Stimulated activated CD4-positive, alpha-beta T cell treated with anti-CD3 and anti-CD28 coated beads, TNF-alpha, amount 100 ng/mL, for 48 hours (primary cell): Measurements from ENCODE around the gene DNAAF5.
"Not testable (repeated sequence)": the region's sequence is repeated elsewhere in the genome, so short reads cannot be mapped to it uniquely, and the experiment has no call there.

ENCODE experiments used
- DNase-seq, 3 donors: peaks; one replicate each; pipeline ENCODE4 v3.0.0-alpha.2; 2020; ENCODE audit warnings: low read depth in 3 of 3

The DNAAF5 gene

GRCh38 chr7:730501-731439 lies 4.3 kb downstream of the DNAAF5 start:
- no peak for DNase-seq

- DNase-seq, result no peak
These were observed 5.1 kb downstream of the DNAAF5 start for GRCh38 chr7:731440-732085.

DNA sequence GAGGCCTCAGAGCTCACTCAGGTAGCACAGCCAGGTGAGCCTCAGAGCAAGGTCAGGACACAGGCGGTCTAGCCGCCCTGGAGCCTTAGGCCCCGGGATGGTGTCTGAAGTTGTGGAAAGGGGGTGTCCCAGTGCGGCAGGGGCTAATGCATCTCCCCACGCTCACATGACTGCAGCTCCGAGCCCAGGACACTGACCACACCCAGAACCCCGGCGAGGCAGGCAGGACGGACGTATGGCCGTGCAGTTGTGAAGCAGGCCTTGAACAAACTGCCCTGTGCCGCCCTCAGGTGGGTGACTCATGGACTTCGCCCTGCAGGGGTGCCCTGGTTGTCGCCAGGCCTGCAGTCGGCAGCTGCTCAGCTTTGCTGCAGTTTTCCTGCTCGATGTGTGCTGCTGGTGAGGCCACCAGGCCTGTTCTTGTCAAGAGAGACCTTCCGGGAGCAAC lies 5.6 kb downstream of the DNAAF5 start:
- DNase-seq, result no peak

GRCh38 chr7:732556-732955 lies 6.1 kb downstream of the DNAAF5 start:
- DNase-seq, result no peak

GRCh38 chr7:734214-734613 lies 7.7 kb downstream of the DNAAF5 start:
- DNase-seq, result no peak

DNA sequence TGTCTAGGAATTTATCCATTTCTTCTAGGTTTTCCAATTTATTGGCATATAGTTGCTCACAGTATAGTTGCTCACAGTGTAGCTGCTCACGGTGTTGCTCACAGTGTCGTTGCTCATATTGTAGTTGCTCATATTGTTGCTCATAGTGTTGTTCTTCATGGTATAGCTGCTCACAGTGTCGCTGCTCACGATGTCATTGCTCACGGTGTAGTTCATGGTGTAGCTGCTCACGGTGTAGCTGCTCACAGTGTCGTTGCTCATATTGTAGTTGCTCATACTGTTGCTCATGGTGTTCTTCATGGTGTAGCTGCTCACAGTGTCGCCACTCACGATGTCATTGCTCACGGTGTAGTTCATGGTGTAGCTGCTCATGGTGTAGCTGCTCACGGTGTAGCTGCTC lies 8.3 kb downstream of the DNAAF5 start:
- DNase-seq, result no peak

DNA sequence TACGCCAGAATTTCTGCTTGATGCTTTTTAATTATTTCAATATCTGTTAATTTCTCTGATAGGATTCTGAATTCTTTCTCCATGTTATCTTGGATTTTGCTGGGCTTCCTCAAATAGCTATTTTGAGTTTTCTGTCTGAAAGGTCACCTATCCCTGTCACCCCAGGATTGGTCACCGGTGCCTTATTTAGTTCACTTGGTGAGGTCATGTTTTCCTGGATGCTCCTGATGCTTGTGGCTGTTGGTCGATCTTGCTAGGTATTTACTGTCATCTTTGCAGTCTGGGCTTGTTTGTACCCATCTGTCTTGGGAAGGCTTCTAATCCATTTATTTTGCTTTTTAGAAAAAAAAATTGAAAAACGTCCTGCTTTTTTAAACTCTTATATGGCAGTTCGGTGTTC lies 11.7 kb downstream of the DNAAF5 start:
- DNase-seq, result no peak

DNA sequence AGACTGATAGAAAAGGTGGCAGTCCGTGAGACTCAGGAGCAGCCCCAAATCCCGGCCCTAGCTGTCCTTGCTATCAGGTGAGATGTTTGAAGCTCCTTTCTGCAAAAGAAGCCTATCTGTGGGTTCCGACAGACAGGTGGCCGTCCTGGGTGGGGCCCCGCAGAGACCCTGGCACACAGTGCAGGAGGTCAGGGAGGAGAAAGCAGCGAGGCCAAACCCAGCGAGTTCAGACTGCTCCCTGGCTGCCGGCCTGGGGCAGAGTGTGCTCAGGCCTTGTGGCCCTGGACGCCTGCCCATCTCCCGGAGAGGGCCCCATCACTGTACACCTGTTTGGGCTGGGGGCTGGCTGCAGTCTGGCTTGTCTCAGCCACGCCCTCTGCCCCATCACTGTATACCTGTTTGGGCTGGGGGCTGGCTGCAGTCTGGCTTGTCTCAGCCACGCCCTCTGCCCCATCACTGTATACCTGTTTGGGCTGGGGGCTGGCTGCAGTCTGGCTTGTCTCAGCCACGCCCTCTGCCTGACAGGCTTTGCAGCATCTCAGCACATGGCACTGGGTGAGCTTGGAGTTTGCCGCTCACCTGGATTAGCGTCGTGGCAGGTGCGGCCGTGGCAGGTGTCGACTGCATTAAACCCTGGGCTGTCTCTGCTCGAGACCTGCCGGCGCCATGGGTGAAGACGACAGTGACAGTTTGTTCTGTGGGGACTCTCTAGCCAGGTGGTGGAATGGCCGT lies 12.4 kb downstream of the DNAAF5 start:
- no peak for DNase-seq

GRCh38 chr7:739455-739982 lies 13.0 kb downstream of the DNAAF5 start:
- DNase-seq, result no peak

DNA sequence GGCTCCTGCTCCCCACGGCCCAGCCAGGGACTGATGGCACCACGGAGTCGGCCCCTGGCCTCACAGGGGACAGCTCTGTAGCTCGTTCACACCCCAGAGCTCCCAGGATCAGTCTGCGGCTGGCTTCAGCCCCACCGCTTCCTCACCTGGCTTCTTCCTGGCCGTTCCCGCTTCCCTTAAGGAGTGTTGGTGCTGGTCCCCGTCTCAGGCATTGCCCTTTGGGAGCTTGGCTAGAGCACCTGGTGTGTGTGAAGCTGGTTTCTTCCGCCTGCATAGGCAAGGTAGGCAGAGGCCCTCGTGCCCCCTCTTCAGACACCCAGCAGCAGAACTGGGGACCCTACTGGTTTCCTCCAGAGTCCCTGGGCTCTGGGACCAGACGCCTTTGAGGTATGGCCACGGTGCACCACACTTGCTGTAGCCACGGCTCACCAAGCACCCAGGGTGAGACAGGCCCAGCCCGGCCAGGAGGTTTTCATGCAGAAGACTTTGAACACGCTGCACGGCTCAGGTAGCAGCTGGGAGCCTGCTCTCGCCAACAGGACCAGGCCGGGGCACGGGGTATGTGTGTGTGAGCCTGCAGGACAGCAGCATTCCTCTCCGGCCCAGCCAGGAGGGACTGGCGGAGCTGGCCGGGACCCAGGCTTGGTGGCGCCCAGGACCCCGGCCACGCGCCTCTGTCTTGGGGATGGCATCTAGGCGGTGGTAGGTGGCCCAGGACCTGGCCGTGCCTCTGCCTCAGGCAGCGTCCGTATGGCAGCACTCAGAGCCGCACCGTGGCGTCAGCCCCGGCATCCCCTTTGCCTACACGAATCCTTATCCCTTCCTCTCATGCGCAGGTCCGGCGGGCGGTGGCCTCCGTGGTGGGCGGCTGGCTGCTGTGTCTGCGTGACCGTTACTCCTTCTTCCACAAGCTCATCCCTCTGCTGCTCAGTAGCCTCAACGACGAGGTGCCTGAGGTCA lies 13.8 kb downstream of the DNAAF5 start:
- DNase-seq, result no peak

- no peak for DNase-seq
These were observed 14.7 kb downstream of the DNAAF5 start for GRCh38 chr7:741191-741671.

GRCh38 chr7:741850-742249 lies 15.4 kb downstream of the DNAAF5 start:
- no peak for DNase-seq

GRCh38 chr7:742791-743190 lies 16.3 kb downstream of the DNAAF5 start:
- DNase-seq, result no peak

DNA sequence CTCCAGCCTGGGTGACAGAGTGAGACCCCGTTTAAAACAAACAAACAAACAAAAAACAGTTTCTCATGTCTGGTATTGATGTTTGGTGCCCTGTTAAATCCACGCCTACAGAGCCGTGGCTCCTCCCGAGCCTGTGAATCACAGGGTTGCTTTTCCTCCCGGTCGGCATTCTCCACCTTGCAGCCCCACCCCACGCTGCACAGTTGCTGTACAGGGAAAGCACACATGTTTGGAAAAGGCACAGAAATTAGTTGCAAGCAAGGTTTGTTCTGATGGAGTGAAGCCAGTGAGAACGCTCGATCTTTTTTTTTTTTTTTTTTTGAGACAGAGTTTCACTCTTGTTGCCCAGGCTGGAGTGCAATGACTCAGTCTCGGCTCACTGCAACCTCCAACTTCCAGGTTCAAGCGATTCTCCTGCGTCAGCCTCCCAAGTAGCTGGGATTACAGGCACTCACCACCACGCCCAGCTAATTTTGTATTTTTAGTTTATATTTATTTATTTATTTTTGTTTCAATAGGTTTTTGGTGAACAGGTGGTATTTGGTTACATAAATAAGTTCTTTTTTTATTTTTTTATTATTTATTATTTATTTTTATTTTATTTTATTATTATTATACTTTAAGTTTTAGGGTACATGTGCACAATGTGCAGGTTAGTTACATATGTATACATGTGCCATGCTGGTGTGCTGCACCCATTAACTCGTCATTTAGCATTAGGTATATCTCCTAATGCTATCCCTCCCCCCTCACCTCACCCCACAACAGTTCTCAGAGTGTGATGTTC lies 17.0 kb downstream of the DNAAF5 start:
- not testable (repeated sequence) for DNase-seq

DNA sequence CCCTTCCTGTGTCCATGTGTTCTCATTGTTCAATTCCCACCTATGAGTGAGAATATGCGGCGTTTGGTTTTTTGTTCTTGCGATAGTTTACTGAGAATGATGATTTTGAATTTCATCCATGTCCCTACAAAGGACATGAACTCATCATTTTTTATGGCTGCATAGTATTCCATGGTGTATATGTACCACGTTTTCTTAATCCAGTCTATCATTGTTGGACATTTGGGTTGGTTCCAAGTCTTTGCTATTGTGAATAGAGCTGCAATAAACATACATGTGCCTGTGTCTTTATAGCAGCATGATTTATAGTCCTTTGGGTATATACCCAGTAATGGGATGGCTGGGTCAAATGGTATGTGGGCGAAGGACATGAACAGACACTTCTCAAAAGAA lies 17.6 kb downstream of the DNAAF5 start:
- DNase-seq, result not testable (repeated sequence)

DNA sequence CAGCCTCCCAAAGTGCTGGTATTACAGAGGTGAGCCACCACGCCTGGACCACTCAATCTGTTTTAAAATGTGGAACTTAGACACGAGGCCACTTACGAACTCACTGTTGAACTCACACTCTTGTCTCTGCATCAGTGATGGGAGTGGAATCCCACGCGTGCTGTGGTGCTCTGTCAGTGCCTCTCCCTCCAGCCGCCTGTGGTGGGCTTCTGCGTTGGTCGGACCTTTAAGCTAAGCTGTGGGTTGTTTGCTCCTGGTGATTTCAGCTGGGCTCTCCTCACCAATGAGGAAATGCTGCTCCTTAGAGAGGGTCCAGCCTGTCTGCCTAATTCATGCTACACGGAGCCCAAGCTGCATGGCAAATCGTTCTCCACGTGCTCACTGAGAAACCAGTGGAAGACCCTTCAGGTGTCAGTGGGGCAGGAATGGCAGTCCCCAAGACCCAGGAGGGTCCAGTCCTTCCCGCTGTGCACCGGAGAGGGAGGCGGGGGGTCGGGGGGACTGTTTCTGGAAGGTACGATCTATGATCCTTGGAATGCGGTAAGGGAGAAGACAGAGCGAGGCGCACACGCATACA lies 18.4 kb downstream of the DNAAF5 start:
- no peak for DNase-seq

DNA sequence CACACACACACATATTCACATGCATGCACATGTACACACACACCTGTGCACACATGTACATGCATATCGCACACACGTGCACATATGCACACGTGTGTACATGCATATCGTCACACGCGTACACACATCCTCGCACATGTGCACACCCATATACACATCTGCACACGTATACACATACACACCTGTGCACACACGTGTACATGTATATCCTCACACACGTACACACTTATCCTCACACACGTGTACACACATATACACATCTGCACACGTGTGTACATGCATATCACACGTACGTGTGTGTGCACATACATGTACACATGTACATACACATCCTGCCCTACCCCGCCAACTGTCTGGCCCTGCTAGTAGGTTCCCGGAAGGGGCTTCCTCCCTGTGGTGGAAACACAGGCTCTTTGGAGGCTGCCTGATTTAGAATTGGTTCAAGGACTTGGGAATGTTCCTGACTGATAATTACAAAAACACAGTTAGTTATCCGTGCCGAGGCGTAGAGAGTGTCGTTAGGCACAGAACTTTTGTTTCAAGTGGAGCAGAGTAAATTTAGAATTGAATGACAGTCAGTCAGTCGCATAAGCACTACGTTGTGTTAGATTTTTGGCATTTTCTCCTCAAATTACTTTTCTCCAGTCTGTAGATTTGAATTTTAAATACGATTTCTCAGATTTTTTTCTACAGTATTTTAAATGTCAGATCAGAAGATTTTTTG lies 19.1 kb downstream of the DNAAF5 start:
- DNase-seq, result no peak

- no peak for DNase-seq
These were observed 19.9 kb downstream of the DNAAF5 start for GRCh38 chr7:746155-747061.
